Ascending aorta (tissue), 2 donors: ENCODE measurements around the gene ADAM11. TPM values are rescaled to one million over a fixed set of nuclear protein-coding genes. Genes with fewer than 3 reads are reported as not detected.

ENCODE experiments used
- DNase-seq, 2 donors: peaks; one replicate each; pipeline ENCODE4 v3.0.0-alpha.2; 2019; ENCODE audit warnings: low spot score in 2 of 2
- H3K27ac ChIP-seq, 2 donors: fragments of 200-600 bp; sonication (generic); one replicate each; pipeline ENCODE4 v1.5.1; 2016 to 2017; ENCODE audit warnings: mild to moderate bottlenecking in 1 of 2
- H3K27me3 ChIP-seq: fragments of 200-600 bp; sonication (generic); one replicate; pipeline ENCODE4 v1.5.1; 2017
- H3K36me3 ChIP-seq, 2 donors: fragments of 200-600 bp; sonication (generic); one replicate each; pipeline ENCODE4 v1.5.1; 2016
- H3K4me1 ChIP-seq, 2 donors: fragments of 200-600 bp; sonication (generic); one replicate each; pipeline ENCODE4 v1.5.1; 2016 to 2017; ENCODE audit warnings: mild to moderate bottlenecking in 1 of 2
- H3K4me3 ChIP-seq, 2 donors: fragments of 200-600 bp; sonication (generic); one replicate each; pipeline ENCODE4 v1.5.1; 2016 to 2017; ENCODE audit warnings: mild to moderate bottlenecking in 1 of 2
- H3K9me3 ChIP-seq, 2 donors: fragments of 200-600 bp; sonication (generic); one replicate each; pipeline ENCODE4 v1.5.1; 2016
- intact Hi-C: fragments of 100-400 bp; cut with DNase I; formaldehyde crosslinking; loops from one replicate; pipeline ENCODE4 v1.15.1; 2023
- total RNA-seq: library from RNA; depleted of rRNA; stranded (reverse); fragments of >200 nt; gene quantifications from one replicate; pipeline ENCODE4 v1.1.0, GENCODE V29; 2016
- TF ChIP-seq, protein P1 (sequence below), 3 experiments: fragments of 200-600 bp in 2 of 3; fragments of 450-650 bp in 1 of 3; sonication (generic) in 2 of 3; IDR thresholded peaks; one replicate each; pipeline ENCODE4 v1.5.1; 2016 to 2019; ENCODE audit warnings: antibody characterized with exemption in 3 of 3, mild to moderate bottlenecking in 1 of 3, moderate library complexity in 1 of 3

The ADAM11 gene
- total RNA-seq, 1 donor from 2014 or later, result not detected

DNA sequence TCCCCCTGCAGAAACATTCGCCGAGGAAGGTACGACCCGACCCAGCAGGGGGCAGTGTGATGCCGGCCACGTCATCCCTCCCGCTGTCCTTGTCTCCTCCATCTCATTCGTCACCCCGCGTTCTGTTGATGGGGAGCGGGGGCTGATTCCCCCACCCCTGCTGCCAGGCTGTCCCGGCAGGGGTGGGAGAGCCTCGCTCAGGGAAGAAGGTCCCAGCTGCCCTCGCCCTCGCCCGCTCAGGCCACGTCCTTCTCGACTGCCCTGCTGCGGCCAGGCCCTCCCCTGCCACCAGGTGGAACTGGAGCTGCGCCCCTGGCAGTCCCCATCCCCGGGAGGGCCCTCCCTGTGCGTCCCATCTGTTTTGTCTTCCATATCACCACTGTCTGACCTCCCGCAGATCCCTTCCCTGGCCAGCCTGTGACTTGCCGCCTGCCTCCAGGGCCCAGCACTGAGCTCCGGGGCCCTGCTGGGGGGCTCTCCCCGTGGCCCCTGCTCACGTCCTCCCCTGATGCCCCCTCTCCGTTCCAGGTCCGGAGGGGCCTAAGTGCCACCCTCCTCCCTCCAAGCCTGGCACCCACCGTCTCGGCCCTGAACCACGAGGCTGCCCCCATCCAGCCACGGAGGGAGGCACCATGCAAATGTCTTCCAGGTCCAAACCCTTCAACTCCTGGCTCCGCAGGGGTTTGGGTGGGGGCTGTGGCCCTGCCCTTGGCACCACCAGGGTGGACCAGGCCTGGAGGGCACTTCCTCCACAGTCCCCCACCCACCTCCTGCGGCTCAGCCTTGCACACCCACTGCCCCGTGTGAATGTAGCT is 20.6 kb downstream of the ADAM11 start:
- no peaks in the 10 kb centered on the region for H3K36me3 ChIP-seq
- no peaks in the 10 kb centered on the region for H3K9me3 ChIP-seq
- H3K27ac ChIP-seq, result peak overlapping the region in 1 of 2 donors; percentile 35
- H3K27me3 ChIP-seq, result no peaks in the 10 kb centered on the region
- intact Hi-C loops, result loop anchor here (1.0 to 2.0 kb wide), 2 partner anchors 51 to 86 kb away; partner anchors contain the start of gene GJC1
- H3K4me1 ChIP-seq, result peaks cover 14 to 16% of the 10 kb centered on the region in 2 donors
- H3K4me3 ChIP-seq, result peak overlapping the region; percentile 36 to 57
- TF ChIP-seq, protein P1, sequence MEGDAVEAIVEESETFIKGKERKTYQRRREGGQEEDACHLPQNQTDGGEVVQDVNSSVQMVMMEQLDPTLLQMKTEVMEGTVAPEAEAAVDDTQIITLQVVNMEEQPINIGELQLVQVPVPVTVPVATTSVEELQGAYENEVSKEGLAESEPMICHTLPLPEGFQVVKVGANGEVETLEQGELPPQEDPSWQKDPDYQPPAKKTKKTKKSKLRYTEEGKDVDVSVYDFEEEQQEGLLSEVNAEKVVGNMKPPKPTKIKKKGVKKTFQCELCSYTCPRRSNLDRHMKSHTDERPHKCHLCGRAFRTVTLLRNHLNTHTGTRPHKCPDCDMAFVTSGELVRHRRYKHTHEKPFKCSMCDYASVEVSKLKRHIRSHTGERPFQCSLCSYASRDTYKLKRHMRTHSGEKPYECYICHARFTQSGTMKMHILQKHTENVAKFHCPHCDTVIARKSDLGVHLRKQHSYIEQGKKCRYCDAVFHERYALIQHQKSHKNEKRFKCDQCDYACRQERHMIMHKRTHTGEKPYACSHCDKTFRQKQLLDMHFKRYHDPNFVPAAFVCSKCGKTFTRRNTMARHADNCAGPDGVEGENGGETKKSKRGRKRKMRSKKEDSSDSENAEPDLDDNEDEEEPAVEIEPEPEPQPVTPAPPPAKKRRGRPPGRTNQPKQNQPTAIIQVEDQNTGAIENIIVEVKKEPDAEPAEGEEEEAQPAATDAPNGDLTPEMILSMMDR (IDR thresholded peaks at IDR 0.05), result peak; percentile 80 to 94 (median 86)
- DNase-seq, result peak in 1 of 2 donors; percentile 87

DNA sequence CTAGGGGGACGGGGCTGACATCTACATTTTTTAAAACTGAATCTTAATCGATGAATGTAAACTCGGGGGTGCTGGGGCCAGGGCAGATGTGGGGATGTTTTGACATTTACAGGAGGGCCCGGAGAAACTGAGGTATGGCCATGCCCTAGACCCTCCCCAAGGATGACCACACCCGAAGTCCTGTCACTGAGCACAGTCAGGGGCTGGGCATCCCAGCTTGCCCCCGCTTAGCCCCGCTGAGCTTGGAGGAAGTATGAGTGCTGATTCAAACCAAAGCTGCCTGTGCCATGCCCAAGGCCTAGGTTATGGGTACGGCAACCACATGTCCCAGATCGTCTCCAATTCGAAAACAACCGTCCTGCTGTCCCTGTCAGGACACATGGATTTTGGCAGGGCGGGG is 21.4 kb downstream of the ADAM11 start:
- Histone ChIP-seq H3K4me3 (no peak overlapping the region), H3K36me3 (no peaks in the 10 kb centered on the region), H3K27me3 (no peaks in the 10 kb centered on the region), H3K9me3 (no peaks in the 10 kb centered on the region), H3K4me1 (peaks cover 11 to 13% of the 10 kb centered on the region in 2 donors), H3K27ac (peak overlapping the region in 1 of 2 donors; percentile 35)
- intact Hi-C loops, result no loop called here
- TF ChIP-seq, protein P1 (IDR thresholded peaks at IDR 0.05), result no peak
- no peak for DNase-seq

DNA sequence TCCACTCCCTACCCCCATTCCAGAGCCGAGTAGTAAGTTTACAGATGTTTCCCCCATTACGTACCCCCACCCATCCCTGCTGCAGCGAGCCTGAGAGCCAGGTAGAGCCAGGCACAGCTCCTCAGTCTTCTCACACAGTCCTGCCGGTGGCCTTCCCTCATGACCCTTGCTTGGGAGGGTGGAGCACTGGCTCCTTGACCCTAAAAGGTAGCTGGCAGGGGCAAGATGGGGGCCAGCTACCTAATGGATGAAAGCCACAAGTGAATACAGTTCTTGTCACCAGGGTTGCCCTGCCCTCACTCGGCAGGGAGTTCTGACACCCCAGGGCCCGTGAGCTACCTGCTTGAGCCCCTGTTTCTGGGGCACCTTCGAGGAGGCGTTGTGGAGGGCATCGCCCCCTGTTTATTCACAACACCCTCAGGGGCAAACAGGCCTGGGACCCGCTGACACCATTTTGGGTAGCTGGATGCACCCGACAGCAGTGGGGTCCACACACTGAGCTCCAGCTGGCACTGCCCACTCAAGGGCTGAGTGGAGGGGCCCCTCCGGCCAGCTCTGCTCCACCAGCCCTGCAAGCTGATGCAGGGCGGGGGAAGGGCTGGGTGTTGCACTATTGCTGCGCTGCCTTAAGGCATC is 22.2 kb downstream of the ADAM11 start:
- Histone ChIP-seq H3K27ac (peak overlapping the region in 1 of 2 donors; percentile 48), H3K9me3 (no peaks in the 10 kb centered on the region), H3K4me1 (peaks cover 9 to 11% of the 10 kb centered on the region in 2 donors), H3K36me3 (no peaks in the 10 kb centered on the region), H3K27me3 (no peaks in the 10 kb centered on the region), H3K4me3 (no peak overlapping the region)
- no peak for DNase-seq
- intact Hi-C loops, result no loop called here
- TF ChIP-seq, protein P1 (IDR thresholded peaks at IDR 0.05), result no peak

DNA sequence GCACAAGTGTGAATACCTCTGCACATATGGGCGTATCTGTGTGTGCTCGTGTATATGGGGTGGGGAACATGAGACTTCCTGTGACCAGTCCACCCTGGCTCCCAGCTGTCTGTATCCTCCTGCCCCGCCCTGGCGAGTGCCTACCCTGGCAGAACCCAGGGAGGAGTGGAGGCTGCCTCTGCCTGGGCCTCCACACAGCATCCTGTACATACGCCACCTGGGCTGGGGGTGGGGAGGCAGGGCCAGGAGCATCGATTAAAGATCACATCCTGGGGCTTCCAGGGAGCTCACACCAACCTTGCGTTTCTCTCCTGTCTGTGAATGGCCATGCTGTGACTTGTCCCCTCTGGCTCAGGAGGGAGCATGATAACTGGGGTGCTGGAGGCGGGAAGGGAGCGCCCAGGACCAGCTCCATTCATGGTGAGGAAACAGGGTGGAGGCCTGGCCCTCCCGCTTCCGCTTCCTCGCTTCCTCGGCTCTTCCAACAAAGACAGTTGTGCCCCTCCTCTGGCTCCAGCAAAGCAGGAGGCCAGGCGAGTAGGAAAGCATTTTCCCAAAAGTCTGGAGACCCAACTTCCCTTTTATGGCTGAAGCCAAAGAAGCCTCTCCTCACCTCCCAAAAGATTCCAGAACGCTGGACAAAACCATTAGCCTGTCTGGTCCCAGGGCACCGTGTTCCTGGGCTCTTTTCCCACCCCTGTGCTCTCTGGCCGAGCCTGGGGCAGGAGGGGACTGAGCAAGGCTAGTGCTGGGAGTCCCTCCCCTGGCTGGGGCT is 22.9 kb downstream of the ADAM11 start:
- intact Hi-C loops, result no loop called here
- peak overlapping the region; percentile 48 to 50 for H3K27ac ChIP-seq
- no peaks in the 10 kb centered on the region for H3K36me3 ChIP-seq
- peaks cover 4 to 6% of the 10 kb centered on the region in 2 donors for H3K4me1 ChIP-seq
- no peaks in the 10 kb centered on the region for H3K9me3 ChIP-seq
- no peaks in the 10 kb centered on the region for H3K27me3 ChIP-seq
- H3K4me3 ChIP-seq, result no peak overlapping the region
- TF ChIP-seq, protein P1 (IDR thresholded peaks at IDR 0.05), result no peak
- DNase-seq, result no peak

DNA sequence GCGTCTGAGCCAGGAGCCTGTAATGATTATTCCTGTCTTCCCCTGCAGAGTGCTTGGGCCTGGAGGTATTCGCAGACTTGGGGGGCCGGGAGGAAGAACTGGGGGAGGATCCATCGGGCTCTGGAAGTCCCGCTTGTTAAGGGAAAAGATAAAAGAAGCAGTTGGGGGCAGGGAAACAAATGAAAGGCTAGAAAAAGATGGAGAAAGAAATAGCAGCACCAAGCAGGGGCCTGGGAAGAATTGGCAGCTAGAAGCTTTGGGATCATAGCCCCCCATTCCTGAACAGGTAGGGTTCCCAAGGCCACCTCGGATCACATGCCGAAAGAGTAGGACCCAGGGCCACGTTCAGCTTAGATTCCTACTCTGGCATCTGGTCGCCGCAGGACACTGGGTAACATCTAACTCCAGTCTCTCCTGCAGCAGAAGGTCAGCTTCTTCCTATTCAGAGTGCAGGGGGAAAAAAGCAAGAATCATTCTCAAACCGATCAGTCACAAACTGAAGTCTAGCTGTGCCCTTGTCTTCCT is 23.6 kb downstream of the ADAM11 start:
- Histone ChIP-seq H3K4me1 (peaks cover 9 to 11% of the 10 kb centered on the region in 2 donors), H3K27ac (peak overlapping the region; percentile 48 to 50), H3K9me3 (no peaks in the 10 kb centered on the region), H3K36me3 (no peaks in the 10 kb centered on the region), H3K4me3 (no peak overlapping the region), H3K27me3 (no peaks in the 10 kb centered on the region)
- no peak for DNase-seq
- intact Hi-C loops, result no loop called here
- TF ChIP-seq, protein P1 (IDR thresholded peaks at IDR 0.05), result no peak
